ENCODE results near the gene CTDP1.

DNA sequence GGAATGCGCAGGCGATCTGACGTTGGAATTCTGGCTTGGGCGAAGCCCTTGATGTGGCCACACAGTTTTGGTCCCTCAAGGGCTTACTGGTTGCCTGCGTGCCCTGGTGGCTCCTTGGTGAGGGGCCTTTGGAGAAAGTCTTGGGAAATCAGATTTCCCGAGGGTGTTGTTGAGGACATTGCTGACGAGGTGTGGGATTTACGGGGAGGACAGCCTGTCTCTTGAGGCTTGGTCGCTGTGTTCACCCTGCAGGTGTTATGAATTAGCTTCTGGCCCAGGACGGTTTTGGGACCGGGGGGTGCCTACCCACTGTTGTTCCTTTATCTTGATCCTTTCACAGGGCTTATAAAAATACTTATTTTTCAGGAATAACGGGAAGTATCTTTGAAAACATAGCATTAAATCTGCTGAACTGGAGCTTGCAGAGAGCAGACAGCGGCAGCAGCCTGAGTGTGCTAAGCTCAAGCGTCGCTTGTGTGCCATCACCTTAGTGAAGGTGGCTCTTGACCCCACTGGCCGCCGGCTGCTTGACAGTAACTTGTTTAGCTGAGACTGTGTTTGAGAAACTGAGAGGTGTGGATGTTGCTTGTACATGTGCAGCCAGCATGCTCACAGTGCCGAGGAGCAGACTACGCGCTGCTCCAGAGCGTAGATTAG is 4.2 kb downstream of the CTDP1 start:
- TF ChIP-seq POLR2A (IDR thresholded peaks at IDR 0.05) (no peak), EP300 (IDR thresholded peaks at IDR 0.05) (no peak), POLR2AphosphoS5 (IDR thresholded peaks at IDR 0.05) (no peak)
- TF ChIP-seq, protein P1, sequence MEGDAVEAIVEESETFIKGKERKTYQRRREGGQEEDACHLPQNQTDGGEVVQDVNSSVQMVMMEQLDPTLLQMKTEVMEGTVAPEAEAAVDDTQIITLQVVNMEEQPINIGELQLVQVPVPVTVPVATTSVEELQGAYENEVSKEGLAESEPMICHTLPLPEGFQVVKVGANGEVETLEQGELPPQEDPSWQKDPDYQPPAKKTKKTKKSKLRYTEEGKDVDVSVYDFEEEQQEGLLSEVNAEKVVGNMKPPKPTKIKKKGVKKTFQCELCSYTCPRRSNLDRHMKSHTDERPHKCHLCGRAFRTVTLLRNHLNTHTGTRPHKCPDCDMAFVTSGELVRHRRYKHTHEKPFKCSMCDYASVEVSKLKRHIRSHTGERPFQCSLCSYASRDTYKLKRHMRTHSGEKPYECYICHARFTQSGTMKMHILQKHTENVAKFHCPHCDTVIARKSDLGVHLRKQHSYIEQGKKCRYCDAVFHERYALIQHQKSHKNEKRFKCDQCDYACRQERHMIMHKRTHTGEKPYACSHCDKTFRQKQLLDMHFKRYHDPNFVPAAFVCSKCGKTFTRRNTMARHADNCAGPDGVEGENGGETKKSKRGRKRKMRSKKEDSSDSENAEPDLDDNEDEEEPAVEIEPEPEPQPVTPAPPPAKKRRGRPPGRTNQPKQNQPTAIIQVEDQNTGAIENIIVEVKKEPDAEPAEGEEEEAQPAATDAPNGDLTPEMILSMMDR (IDR thresholded peaks at IDR 0.05) = no peak

Measured in suprapubic skin (tissue), 4 donors.